ENCODE data around the gene ASPSCR1.

The ASPSCR1 gene

GRCh38 chr17:82014432-82014831 is 37.0 kb downstream of the ASPSCR1 start:
- TF ChIP-seq CTCF (IDR thresholded peaks at IDR 0.05; ENCODE audit: low read depth, low read length, missing control alignments), result no peak
- no peak overlapping the region for H3K4me3 ChIP-seq (replicated peaks; ENCODE audit: low read depth, low read length)
- DNase-seq (ENCODE audit: extremely low read depth, low read depth), result no peak

GRCh38 chr17:82014971-82015310 is 37.5 kb downstream of the ASPSCR1 start:
- no peak for TF ChIP-seq CTCF (IDR thresholded peaks at IDR 0.05; ENCODE audit: low read depth, low read length, missing control alignments)
- no peak overlapping the region for H3K4me3 ChIP-seq (replicated peaks; ENCODE audit: low read depth, low read length)
- DNase-seq (ENCODE audit: extremely low read depth, low read depth), result no peak

- no peak for DNase-seq (ENCODE audit: extremely low read depth, low read depth)
- TF ChIP-seq CTCF (IDR thresholded peaks at IDR 0.05; ENCODE audit: low read depth, low read length, missing control alignments), result no peak
- no peak overlapping the region for H3K4me3 ChIP-seq (replicated peaks; ENCODE audit: low read depth, low read length)
Observed at GRCh38 chr17:82015311-82015971, 38.0 kb downstream of the ASPSCR1 start.

GRCh38 chr17:82016061-82016874 is 38.8 kb downstream of the ASPSCR1 start:
- no peak overlapping the region for H3K4me3 ChIP-seq (replicated peaks; ENCODE audit: low read depth, low read length)
- no peak for DNase-seq (ENCODE audit: extremely low read depth, low read depth)
- no peak for TF ChIP-seq CTCF (IDR thresholded peaks at IDR 0.05; ENCODE audit: low read depth, low read length, missing control alignments)

- TF ChIP-seq CTCF (IDR thresholded peaks at IDR 0.05; ENCODE audit: low read depth, low read length, missing control alignments), result no peak
- no peak overlapping the region for H3K4me3 ChIP-seq (replicated peaks; ENCODE audit: low read depth, low read length)
- DNase-seq (ENCODE audit: extremely low read depth, low read depth), result no peak
Observed at GRCh38 chr17:82016875-82017459, 39.5 kb downstream of the ASPSCR1 start.

GRCh38 chr17:82017612-82018151 is 40.3 kb downstream of the ASPSCR1 start:
- H3K4me3 ChIP-seq (replicated peaks; ENCODE audit: low read depth, low read length), result no peak overlapping the region
- no peak for DNase-seq (ENCODE audit: extremely low read depth, low read depth)
- no peak for TF ChIP-seq CTCF (IDR thresholded peaks at IDR 0.05; ENCODE audit: low read depth, low read length, missing control alignments)
